Measurements from ENCODE around the gene ENOX2. TPM values are rescaled to one million over a fixed set of nuclear protein-coding genes. Genes with fewer than 3 reads are reported as not detected.

Gene ENOX2
- total and polyA plus RNA-seq, 2 donors (not counting 1 experiment from before 2014, with no cell fraction given): 5.1 to 18.8 TPM

DNA sequence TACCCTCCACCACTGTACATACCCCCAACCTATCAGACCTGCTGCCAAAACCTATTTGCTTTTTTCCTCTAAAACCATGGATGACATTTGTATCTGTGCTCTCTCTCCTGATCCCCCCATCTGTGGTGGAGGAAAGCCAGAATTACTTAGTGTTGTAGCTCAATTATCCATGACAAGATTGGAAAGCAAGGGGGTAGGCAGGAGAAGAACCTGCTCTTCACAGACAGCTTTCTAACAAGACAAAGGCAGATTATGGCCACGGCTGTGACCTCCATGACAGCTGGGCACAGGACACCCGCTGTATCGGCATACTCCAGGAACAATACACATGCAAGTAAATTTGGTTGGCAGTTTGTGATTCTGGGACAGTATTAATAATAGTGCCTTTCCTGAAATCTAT is 186.7 kb downstream of the ENOX2 start:
- H3K27ac Mint-ChIP-seq: no peak overlapping the region
- H3K9ac ChIP-seq (ENCODE audit: low read length): no peak overlapping the region
- H3K27me3 ChIP-seq (replicated peaks in 1 of 4; ENCODE audit: control extremely low read depth in 1 of 4, control insufficient read depth in 3 of 4, insufficient read depth in 4 of 4, low read length in 3 of 4): no peaks in the 10 kb centered on the region
- no peaks in the 10 kb centered on the region for H3K9me3 Mint-ChIP-seq (ENCODE audit: insufficient read depth)
- H3K4me3 Mint-ChIP-seq: no peak overlapping the region
- H2AFZ ChIP-seq (ENCODE audit: insufficient read depth, low read depth, low read length, poor library complexity, severe bottlenecking): no peak overlapping the region
- TF ChIP-seq, protein P1, sequence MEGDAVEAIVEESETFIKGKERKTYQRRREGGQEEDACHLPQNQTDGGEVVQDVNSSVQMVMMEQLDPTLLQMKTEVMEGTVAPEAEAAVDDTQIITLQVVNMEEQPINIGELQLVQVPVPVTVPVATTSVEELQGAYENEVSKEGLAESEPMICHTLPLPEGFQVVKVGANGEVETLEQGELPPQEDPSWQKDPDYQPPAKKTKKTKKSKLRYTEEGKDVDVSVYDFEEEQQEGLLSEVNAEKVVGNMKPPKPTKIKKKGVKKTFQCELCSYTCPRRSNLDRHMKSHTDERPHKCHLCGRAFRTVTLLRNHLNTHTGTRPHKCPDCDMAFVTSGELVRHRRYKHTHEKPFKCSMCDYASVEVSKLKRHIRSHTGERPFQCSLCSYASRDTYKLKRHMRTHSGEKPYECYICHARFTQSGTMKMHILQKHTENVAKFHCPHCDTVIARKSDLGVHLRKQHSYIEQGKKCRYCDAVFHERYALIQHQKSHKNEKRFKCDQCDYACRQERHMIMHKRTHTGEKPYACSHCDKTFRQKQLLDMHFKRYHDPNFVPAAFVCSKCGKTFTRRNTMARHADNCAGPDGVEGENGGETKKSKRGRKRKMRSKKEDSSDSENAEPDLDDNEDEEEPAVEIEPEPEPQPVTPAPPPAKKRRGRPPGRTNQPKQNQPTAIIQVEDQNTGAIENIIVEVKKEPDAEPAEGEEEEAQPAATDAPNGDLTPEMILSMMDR (IDR thresholded peaks at IDR 0.05): no peak
- no peak for TF ChIP-seq EZH2 (IDR thresholded peaks at IDR 0.05; ENCODE audit: borderline replicate concordance, insufficient read depth, low read depth, low read length, poor library complexity, severe bottlenecking)
- CTCF ChIA-PET: no interaction called here
- H3K27ac ChIP-seq (ENCODE audit: low read length in 2 of 2): no peak overlapping the region
- no peaks in the 10 kb centered on the region for H3K4me1 ChIP-seq (ENCODE audit: control insufficient read depth in 2 of 2, insufficient read depth in 2 of 2, low read length in 2 of 2)
- H3K4me1 Mint-ChIP-seq: no peaks in the 10 kb centered on the region
- no peak overlapping the region for H3K4me3 ChIP-seq (ENCODE audit: control extremely low read depth in 1 of 5, extremely low read depth in 1 of 5, insufficient read depth in 1 of 5, low read depth in 2 of 5, low read length in 4 of 5)
- H4K20me1 ChIP-seq (ENCODE audit: control insufficient read depth, insufficient read depth, low read length, poor library complexity, severe bottlenecking): no peaks in the 10 kb centered on the region
- no peak for ATAC-seq (ENCODE audit: low read depth)
- H3K4me2 ChIP-seq (replicated peaks; ENCODE audit: low read depth, low read length, poor library complexity, severe bottlenecking): no peak overlapping the region
- H3K79me2 ChIP-seq (ENCODE audit: control insufficient read depth, insufficient read depth, low read length): no peaks in the 10 kb centered on the region
- POLR2A ChIA-PET: no interaction called here
- WGBS (ENCODE audit: insufficient coverage): no CpG with 5 or more reads among the region's 3 CpGs
- H3K9me3 ChIP-seq (ENCODE audit: control extremely low read depth in 1 of 3, control insufficient read depth in 2 of 3, insufficient read depth in 1 of 3, low read length in 2 of 3): no peaks in the 10 kb centered on the region
- no peak for DNase-seq
- intact Hi-C loops (cut with micrococcal nuclease): no loop called here
- no peaks in the 10 kb centered on the region for H3K36me3 ChIP-seq (replicated peaks in 1 of 2; ENCODE audit: control extremely low read depth in 1 of 2, control insufficient read depth in 1 of 2, extremely low read depth in 1 of 2, insufficient read depth in 2 of 2, low read length in 1 of 2)
- no peaks in the 10 kb centered on the region for H3K27me3 Mint-ChIP-seq

DNA sequence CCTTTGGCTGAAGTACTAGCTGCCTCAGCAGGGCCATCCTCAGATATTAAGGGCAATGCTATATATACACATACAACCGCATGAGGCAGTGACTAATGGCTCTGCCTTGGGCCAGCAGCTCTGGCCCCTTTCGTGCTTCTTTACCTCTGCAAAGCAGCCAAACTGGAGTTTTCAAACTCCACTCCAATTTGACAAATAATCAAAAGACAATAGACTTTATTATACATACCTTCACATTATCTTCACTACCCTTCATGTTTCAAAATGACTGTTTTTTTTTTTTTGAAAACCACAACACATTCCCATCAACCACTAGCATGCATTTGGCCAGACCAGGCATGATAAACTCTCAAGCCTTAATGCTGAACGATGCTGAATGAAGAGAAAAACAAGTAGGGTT is 187.7 kb downstream of the ENOX2 start:
- Histone ChIP-seq H3K9ac (ENCODE audit: low read length) (no peak overlapping the region), H3K9me3 (ENCODE audit: control extremely low read depth in 1 of 3, control insufficient read depth in 2 of 3, insufficient read depth in 1 of 3, low read length in 2 of 3) (no peaks in the 10 kb centered on the region), H3K79me2 (ENCODE audit: control insufficient read depth, insufficient read depth, low read length) (no peaks in the 10 kb centered on the region), H3K36me3 (replicated peaks in 1 of 2; ENCODE audit: control extremely low read depth in 1 of 2, control insufficient read depth in 1 of 2, extremely low read depth in 1 of 2, insufficient read depth in 2 of 2, low read length in 1 of 2) (no peaks in the 10 kb centered on the region), H3K27me3 (replicated peaks in 1 of 4; ENCODE audit: control extremely low read depth in 1 of 4, control insufficient read depth in 3 of 4, insufficient read depth in 4 of 4, low read length in 3 of 4) (no peaks in the 10 kb centered on the region), H3K4me2 (replicated peaks; ENCODE audit: low read depth, low read length, poor library complexity, severe bottlenecking) (no peak overlapping the region), H4K20me1 (ENCODE audit: control insufficient read depth, insufficient read depth, low read length, poor library complexity, severe bottlenecking) (no peaks in the 10 kb centered on the region), H3K27ac (ENCODE audit: low read length in 2 of 2) (no peak overlapping the region), H3K4me3 (ENCODE audit: control extremely low read depth in 1 of 5, extremely low read depth in 1 of 5, insufficient read depth in 1 of 5, low read depth in 2 of 5, low read length in 4 of 5) (no peak overlapping the region), H2AFZ (ENCODE audit: insufficient read depth, low read depth, low read length, poor library complexity, severe bottlenecking) (no peak overlapping the region), H3K4me1 (ENCODE audit: control insufficient read depth in 2 of 2, insufficient read depth in 2 of 2, low read length in 2 of 2) (no peaks in the 10 kb centered on the region)
- no peak overlapping the region for H3K27ac Mint-ChIP-seq
- intact Hi-C loops (cut with micrococcal nuclease): no loop called here
- H3K4me3 Mint-ChIP-seq: no peak overlapping the region
- TF ChIP-seq EZH2 (IDR thresholded peaks at IDR 0.05; ENCODE audit: borderline replicate concordance, insufficient read depth, low read depth, low read length, poor library complexity, severe bottlenecking): no peak
- TF ChIP-seq, protein P1 (IDR thresholded peaks at IDR 0.05): no peak
- H3K9me3 Mint-ChIP-seq (ENCODE audit: insufficient read depth): no peaks in the 10 kb centered on the region
- 100% methylated on average over 2 of the region's 3 CpGs for WGBS (ENCODE audit: insufficient coverage)
- no peaks in the 10 kb centered on the region for H3K27me3 Mint-ChIP-seq
- ChIA-PET POLR2A (no interaction called here), CTCF (no interaction called here)
- no peak for DNase-seq
- ATAC-seq (ENCODE audit: low read depth): no peak
- no peaks in the 10 kb centered on the region for H3K4me1 Mint-ChIP-seq
